Neutrophil (primary cell): Measurements from ENCODE around the gene NUTM1.

Source experiments
- H3K27ac ChIP-seq: fragments of 200-600 bp; sonication (generic); 2 replicates; pipeline ENCODE4 v1.5.1; 2016; ENCODE audit warnings: mild to moderate bottlenecking, moderate library complexity
- H3K27me3 ChIP-seq: fragments of 200-600 bp; sonication (generic); 2 replicates; pipeline ENCODE4 v1.6.0; 2016; ENCODE audit warnings: mild to moderate bottlenecking
- H3K36me3 ChIP-seq: fragments of 200-600 bp; sonication (generic); 2 replicates; pipeline ENCODE4 v1.5.1; 2017
- H3K4me1 ChIP-seq, 2 experiments: fragments of 200-600 bp in 1 of 2; sonication (generic) in 1 of 2; 1 replicate in 1 of 2; 2 replicates in 1 of 2; pipeline versions ENCODE4 v1.5.1 to v1.6.1; 2013 to 2016; ENCODE audit warnings: low read depth in 1 of 2, low read length in 1 of 2, mild to moderate bottlenecking in 1 of 2, moderate library complexity in 1 of 2; ENCODE audit not compliant: control insufficient read depth in 1 of 2, insufficient read depth in 1 of 2
- H3K4me3 ChIP-seq, 2 experiments: fragments of 200-600 bp in 1 of 2; sonication (generic) in 1 of 2; 1 replicate in 1 of 2; 2 replicates in 1 of 2; pipeline ENCODE4 v1.5.1; 2013 to 2016; ENCODE audit warnings: low read depth in 1 of 2, low read length in 1 of 2, mild to moderate bottlenecking in 1 of 2, moderate library complexity in 1 of 2
- H3K9me3 ChIP-seq: fragments of 200-600 bp; sonication (generic); 2 replicates; pipeline ENCODE4 v1.5.1; 2016
- TF ChIP-seq, protein P1 (sequence below): fragments of 200-600 bp; sonication (generic); IDR thresholded peaks from 2 replicates; pipeline ENCODE4 v1.5.1; 2016; ENCODE audit warnings: antibody characterized with exemption

The NUTM1 gene

DNA sequence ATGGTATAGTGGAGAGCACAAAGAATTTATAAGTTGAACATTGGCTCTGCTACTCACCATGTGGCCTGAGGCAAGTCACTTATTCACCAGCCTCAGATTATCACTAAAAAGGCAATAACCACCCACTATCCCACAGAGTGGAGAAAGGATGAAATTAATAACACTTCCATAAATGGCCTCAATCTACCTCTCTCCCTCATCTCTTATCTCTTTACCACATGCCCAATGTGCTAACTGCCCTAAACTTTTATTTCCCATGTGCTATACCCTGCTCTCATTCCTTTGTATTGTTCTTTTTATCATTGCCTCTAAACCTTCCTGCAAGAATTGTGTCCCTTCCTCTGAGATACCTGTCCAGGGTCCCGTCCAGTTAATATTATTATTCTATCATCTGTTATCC lies 31.6 kb upstream of the NUTM1 start:
- Histone ChIP-seq H3K9me3 (no peaks in the 10 kb centered on the region), H3K4me1 (peaks cover 0 to 6% of the 10 kb centered on the region in 2 experiments), H3K27ac (peak overlapping the region; percentile 3), H3K27me3 (no peaks in the 10 kb centered on the region), H3K4me3 (no peak overlapping the region), H3K36me3 (peaks cover 35% of the 10 kb centered on the region)
- TF ChIP-seq, protein P1, sequence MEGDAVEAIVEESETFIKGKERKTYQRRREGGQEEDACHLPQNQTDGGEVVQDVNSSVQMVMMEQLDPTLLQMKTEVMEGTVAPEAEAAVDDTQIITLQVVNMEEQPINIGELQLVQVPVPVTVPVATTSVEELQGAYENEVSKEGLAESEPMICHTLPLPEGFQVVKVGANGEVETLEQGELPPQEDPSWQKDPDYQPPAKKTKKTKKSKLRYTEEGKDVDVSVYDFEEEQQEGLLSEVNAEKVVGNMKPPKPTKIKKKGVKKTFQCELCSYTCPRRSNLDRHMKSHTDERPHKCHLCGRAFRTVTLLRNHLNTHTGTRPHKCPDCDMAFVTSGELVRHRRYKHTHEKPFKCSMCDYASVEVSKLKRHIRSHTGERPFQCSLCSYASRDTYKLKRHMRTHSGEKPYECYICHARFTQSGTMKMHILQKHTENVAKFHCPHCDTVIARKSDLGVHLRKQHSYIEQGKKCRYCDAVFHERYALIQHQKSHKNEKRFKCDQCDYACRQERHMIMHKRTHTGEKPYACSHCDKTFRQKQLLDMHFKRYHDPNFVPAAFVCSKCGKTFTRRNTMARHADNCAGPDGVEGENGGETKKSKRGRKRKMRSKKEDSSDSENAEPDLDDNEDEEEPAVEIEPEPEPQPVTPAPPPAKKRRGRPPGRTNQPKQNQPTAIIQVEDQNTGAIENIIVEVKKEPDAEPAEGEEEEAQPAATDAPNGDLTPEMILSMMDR, result no peak

DNA sequence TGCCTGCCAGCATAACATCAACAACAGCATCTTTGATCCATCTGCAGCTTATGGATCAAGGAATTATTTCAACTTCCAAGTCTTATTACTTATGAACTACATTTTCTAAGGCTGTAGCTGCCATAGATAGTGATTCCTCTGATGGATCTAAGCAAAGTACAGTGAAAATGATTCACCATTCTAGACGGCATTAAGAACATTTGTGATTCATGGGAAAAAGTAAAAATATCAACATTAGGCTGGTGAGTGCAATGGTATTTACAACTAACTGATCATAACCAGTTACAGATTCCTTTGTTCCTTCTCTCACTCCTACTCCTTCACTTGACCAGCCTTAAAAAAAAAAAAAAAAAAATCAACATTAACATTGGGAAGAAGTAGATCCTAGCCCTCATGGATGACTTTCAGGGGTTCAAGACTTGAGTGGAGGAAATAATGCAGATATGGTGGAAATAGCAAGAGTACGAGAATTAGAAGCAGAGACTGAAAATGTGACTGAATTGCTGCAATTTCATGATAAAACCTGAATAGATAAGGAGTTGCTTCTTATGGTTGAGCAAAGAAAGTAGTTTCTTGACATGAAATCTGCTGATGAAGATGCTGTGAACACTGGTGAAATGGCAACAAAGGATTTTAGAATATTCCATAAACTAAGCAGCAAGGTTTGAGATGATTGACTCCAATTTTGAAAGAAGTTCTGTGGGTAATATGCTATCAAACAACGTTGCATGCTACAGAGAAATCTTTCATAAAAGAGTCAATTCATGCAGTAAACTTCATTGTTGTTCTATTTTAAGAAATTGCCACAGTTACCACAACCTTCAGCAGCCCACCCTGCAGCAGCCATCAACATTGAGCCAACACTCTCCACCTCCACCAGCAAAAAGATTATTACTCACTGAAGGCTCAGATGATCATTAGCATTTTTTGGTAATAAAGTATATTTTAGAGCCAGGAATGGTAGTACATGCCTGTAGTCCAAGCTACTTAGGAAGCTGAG lies 28.3 kb upstream of the NUTM1 start:
- H3K36me3 ChIP-seq, result peaks cover 31% of the 10 kb centered on the region
- H3K27ac ChIP-seq, result peak overlapping the region; percentile 34
- TF ChIP-seq, protein P1, result no peak
- H3K27me3 ChIP-seq, result no peaks in the 10 kb centered on the region
- peaks cover 22 to 30% of the 10 kb centered on the region in 2 experiments for H3K4me1 ChIP-seq
- H3K9me3 ChIP-seq, result no peaks in the 10 kb centered on the region
- no peak overlapping the region for H3K4me3 ChIP-seq

DNA sequence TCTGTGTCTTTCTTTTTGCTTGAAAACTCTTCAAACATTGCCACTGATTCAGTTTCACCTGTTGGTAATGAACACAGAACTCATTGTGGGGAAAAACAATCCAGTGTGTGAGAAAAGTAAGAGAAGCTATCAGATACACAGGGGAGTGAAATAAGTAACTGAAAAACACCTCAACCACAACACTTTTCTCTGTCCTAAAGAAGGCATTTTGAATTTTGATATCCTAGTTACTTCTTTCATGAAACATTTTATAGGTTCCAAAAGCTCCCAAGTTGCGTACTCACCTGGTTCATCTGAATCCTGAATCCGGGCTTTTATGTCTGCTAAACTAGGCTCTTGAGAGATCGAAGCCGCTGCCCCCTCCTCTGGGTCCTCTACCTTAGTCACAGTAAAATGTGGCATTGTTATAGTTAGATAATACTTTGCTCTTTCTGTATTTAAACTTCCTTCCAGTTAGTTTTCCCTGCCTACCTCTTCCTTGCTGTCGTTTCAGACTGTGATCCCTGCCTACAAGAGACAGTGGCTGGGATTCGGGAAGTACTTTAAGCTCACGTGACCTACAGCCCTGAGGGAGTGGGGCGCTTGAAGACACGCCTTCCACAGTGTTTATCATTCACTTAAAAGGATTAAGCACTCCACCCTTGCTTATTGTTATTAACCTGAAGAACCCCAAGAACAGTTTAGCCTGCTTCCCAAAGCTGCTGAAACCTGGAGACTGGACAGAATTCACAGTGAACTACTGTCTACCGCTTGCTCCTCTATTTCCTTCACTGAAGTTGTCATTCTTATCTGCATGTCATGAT lies 24.6 kb upstream of the NUTM1 start:
- Histone ChIP-seq H3K27me3 (no peaks in the 10 kb centered on the region), H3K27ac (peak overlapping the region; percentile 76)
- TF ChIP-seq, protein P1, result no peak

DNA sequence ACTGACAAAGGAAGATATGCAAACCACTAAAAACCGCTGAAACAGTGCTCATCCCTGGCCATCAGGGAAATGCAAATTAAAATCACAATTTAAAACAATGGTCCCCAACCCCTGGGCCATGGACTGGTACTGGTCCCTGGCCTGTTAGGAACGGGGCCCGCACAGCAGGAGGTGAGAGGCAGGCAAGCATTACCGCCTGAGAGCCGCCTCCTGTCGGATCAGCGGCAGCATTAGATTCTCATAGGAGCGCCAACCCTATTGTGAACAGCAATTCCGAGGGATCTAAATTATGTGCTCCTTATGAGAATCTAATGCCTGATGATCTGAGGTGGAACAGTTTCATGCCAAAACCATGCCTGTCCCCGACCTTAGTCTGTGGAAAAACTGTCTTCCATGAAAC lies 19.9 kb upstream of the NUTM1 start:
- Histone ChIP-seq H3K27me3 (no peaks in the 10 kb centered on the region), H3K27ac (peak overlapping the region; percentile 45), H3K36me3 (no peaks in the 10 kb centered on the region), H3K9me3 (no peaks in the 10 kb centered on the region), H3K4me1 (peaks cover 40 to 54% of the 10 kb centered on the region in 2 experiments), H3K4me3 (no peak overlapping the region)
- TF ChIP-seq, protein P1, result no peak

More for the DNA sequence above, 24.6 kb upstream of the NUTM1 start:
- Histone ChIP-seq H3K4me3 (peak overlapping the region; percentile 58 to 61), H3K4me1 (peaks cover 35 to 41% of the 10 kb centered on the region in 2 experiments), H3K9me3 (no peaks in the 10 kb centered on the region), H3K36me3 (peaks cover 18% of the 10 kb centered on the region)

DNA sequence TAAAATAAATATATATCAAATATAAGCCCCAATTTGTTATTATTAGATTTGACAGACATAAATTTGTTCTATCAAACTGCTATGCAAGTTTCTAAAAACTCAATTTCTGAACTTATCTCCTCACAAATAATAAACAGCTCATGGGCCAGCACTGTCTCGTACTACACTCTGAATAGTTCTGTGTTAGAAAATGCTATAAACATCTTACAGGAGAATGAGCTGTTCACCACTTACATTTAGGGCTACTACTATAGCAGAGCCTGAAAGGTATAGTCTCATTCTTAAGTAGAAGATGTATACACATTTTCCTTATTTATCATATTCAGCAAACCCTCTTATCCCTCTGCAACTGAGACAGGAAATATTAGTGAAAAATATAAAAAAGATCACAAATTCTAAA lies 18.2 kb upstream of the NUTM1 start:
- H3K27me3 ChIP-seq, result no peaks in the 10 kb centered on the region
- H3K27ac ChIP-seq, result peak overlapping the region; percentile 51
- no peak overlapping the region for H3K4me3 ChIP-seq
- H3K9me3 ChIP-seq, result no peaks in the 10 kb centered on the region
- H3K36me3 ChIP-seq, result no peaks in the 10 kb centered on the region
- TF ChIP-seq, protein P1, result no peak
- H3K4me1 ChIP-seq, result peaks cover 44 to 58% of the 10 kb centered on the region in 2 experiments
